Activated T-cell treated with anti-CD3 and anti-CD28 coated beads, Interleukin-2, amount 50 U/mL, for 1 hour (primary cell): ENCODE measurements around the gene RAB35.
"Not testable (repeated sequence)": the region's sequence is repeated elsewhere in the genome, so short reads cannot be mapped to it uniquely, and the experiment has no call there.

Experiments
- DNase-seq: peaks from one replicate; pipeline ENCODE4 v3.0.0-alpha.2; 2020

RAB35 gene

DNA sequence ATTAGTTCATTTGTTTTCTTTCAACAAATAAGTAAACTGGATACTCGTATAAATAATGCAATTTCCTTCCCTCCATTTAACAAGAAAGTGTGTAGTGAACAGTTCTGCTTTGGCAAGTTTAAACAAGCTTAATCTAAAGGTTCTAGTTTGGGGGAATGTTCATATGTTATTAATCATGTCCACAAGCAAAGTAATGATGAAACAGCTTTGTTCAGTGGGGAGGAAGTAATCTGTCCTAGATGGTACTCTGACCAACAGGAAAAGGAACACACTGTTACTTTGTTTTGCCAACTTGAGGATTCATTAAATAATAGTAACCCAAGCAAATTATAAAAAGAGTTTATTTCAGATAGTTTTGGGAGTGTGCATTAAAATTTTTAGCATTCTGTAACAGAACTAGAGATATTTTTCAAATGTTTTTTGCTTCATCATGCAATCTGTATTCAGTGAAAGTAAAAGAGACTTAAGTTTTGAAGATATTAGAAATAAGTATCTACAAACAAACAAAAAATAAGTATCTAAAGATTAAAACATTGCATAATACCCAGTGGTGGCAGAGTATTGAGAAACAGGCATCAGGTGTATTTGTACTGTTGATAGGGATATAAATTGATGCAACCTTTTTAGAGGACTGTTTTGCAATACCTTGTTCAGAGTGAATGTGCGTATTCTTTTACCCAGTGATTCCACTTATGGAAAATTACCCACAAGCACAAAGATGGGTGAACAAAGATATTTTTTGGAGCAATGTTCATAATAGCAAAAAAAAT lies 61.1 kb downstream of the RAB35 start:
- DNase-seq = no peak

DNA sequence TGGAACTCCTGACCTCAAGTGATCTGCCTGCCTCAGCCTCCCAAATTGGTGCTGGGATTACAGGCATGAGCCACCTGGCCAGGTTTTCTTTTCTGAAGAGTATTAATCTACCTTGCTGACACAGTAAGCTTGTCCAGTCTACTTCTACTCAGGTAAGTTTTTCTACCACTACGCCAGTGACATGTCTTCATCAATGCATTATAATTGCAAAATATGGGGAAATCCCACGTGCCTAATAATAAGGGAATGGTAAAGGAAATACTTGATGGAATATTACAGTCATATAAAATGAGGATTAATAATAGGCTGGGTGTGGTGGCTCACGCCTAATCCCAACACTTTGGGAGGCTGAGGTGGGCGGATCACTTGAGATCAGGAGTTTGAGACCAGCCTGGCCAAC lies 62.3 kb downstream of the RAB35 start:
- no peak for DNase-seq

DNA sequence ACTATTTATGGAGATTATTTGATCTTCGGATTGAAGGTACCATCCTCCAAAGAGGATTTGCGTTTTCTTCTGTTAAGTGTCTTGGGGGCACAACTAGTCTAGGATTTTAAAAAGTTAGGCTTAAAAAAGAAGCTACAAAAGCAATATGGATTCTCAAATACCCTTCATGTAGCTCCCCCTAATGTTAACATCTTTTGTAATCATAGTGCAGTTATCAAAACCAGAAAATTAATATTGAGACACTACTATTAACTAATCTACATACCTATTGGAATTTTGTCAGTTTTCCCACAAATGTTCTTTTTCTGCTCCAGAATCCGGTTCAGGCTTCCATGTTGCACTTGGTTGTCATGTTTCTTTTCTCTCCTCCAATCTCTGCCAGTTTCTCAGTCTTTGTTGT lies 65.0 kb downstream of the RAB35 start:
- DNase-seq = no peak

- DNase-seq = no peak
Measured at GRCh38 chr12:120049426-120049825, 67.1 kb downstream of the RAB35 start.

- DNase-seq = no peak
Measured at GRCh38 chr12:120048263-120048662, 68.3 kb downstream of the RAB35 start.

DNA sequence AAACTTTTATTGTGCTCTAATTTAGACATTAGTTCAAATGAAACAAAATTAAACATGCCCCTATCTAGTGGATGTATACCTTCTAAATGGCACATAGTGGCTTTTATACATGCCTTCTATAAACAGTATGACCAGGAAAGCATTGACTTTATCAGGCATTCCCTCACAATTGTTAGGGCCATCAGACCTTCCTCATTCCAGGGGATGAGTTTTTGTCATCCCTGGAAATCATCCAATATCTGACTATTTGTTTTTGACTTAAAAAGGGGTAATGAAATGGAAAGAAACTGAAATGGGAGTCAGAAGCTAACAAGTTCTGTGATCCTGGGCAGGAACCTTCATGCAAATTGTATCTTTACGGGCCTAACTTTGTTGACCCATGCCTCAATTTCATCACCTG lies 69.5 kb downstream of the RAB35 start:
- DNase-seq = no peak

DNA sequence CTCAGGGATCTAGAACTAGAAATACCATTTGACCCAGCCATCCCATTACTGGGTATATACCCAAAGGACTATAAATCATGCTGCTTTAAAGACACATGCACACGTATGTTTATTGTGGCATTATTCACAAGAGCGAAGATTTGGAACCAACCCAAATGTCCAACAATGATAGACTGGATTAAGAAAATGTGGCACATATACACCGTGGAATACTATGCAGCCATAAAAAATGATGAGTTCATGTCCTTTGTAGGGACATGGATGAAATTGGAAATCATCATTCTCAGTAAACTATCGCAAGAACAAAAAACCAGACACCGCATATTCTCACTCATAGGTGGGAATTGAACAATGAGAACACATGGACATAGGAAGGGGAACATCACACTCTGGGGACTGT lies 71.2 kb downstream of the RAB35 start:
- DNase-seq = not testable (repeated sequence)
